ENCODE results near the gene GALNT16. TPM values are rescaled to one million over a fixed set of nuclear protein-coding genes. Genes with fewer than 3 reads are reported as not detected.

GALNT16 gene
- total and polyA plus RNA-seq, 2 of the 8 experiments (the other 6 are each of a cell fraction or from before 2014, with no cell fraction given) = 5.4 to 6.3 TPM

DNA sequence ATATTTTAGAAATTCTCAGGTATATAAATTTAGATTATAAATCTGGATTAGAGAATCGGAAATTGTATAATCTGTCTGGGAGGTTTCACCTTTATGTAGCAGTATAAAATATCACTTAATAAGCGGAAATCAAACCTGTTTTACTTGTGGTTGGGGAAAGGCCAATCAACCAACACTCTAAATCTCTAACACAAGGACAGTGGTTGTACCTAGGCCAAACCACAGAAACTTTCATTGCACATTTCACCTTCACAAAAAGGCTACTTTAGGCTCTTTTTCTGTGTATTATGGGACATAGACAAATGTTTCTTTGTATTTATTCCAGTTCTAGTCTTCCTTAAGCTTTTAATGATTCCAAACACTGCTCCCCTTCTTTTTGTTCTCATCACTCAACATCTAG lies 118.3 kb downstream of the GALNT16 start:
- Histone ChIP-seq H3K23ac (ENCODE audit: insufficient read length) (no peak overlapping the region), H3K27ac (ENCODE audit: low read depth, low read length) (no peak overlapping the region), H3K56ac (replicated peaks; ENCODE audit: insufficient read length, low read depth, low read length) (no peak overlapping the region), H4K20me1 (replicated peaks in 1 of 2; ENCODE audit: control insufficient read depth in 1 of 2, insufficient read depth in 2 of 2, low read length in 2 of 2) (peaks cover 2 to 3% of the 10 kb centered on the region in 2 experiments), H3K36me3 (ENCODE audit: control insufficient read depth in 2 of 4, insufficient read depth in 4 of 4, low read length in 3 of 4) (peaks cover 3 to 51% (median 30%) of the 10 kb centered on the region in 4 experiments; a peak in 7 of 8 replicates), H2AFZ (ENCODE audit: low read length) (no peak overlapping the region), H4K8ac (ENCODE audit: extremely low read depth, insufficient read depth, low read length) (no peak overlapping the region), H3K4me3 (ENCODE audit: extremely low read depth in 1 of 4, insufficient read depth in 2 of 4, low read depth in 3 of 4, low read length in 4 of 4) (no peak overlapping the region), H2BK5ac (ENCODE audit: low read depth, low read length) (no peak overlapping the region), H2BK12ac (ENCODE audit: low read depth, low read length) (no peak overlapping the region), H4K91ac (replicated peaks; ENCODE audit: insufficient read length, low read length) (no peak overlapping the region), H3K9me3 (ENCODE audit: insufficient read depth in 2 of 2, low read depth in 1 of 2, low read length in 1 of 2) (no peaks in the 10 kb centered on the region), H3K27me3 (replicated peaks in 1 of 4; ENCODE audit: control insufficient read depth in 3 of 4, extremely low read depth in 1 of 4, insufficient read depth in 3 of 4, low read length in 3 of 4) (no peaks in the 10 kb centered on the region), H2BK15ac (ENCODE audit: low read length) (no peak overlapping the region), H3K9ac (replicated peaks in 1 of 4; ENCODE audit: extremely low read depth in 1 of 4, low read depth in 3 of 4, low read length in 3 of 4) (no peak overlapping the region), H3K18ac (ENCODE audit: extremely low read depth, low read length) (no peak overlapping the region), H3K4me2 (ENCODE audit: insufficient read depth in 1 of 2, low read depth in 2 of 2, low read length in 2 of 2) (no peak overlapping the region), H2BK20ac (ENCODE audit: low read length) (no peak overlapping the region), H2AK5ac (ENCODE audit: low read depth, low read length) (no peak overlapping the region), H3K79me1 (ENCODE audit: low read depth, low read length) (no peaks in the 10 kb centered on the region; the same call in 1 of the 2 replicates), H3K23me2 (ENCODE audit: low read depth, low read length) (no peaks in the 10 kb centered on the region), H3K14ac (ENCODE audit: insufficient read length) (no peak overlapping the region), H3K4ac (replicated peaks; ENCODE audit: insufficient read length, low read depth, low read length) (no peak overlapping the region), H4K5ac (ENCODE audit: insufficient read length, low read depth, low read length) (no peak overlapping the region), H3K79me2 (ENCODE audit: control insufficient read depth in 1 of 2, insufficient read depth in 2 of 2, low read length in 2 of 2) (peaks cover 0 to 18% of the 10 kb centered on the region in 2 experiments; a peak in 2 of 4 replicates), H3K4me1 (replicated peaks in 1 of 4; ENCODE audit: control insufficient read depth in 3 of 4, insufficient read depth in 4 of 4, low read length in 3 of 4) (no peaks in the 10 kb centered on the region), H2BK120ac (replicated peaks; ENCODE audit: low read depth, low read length) (no peak overlapping the region)
- POLR2A ChIA-PET (ENCODE audit: partially characterized antibody) = interaction anchor here (0.7 to 11.9 kb wide), 4 partner anchors 10 to 568 kb away, joined by 3 to 131 read pairs (median 13); partner anchors contain the start of genes ERH and SLC39A9
- CTCF ChIA-PET (ENCODE audit: partially characterized antibody) = interaction anchor here (0.6 to 2.2 kb wide), 3 partner anchors 15 to 135 kb away, joined by 3 to 7 read pairs (median 4); no protein-coding TSS in a partner anchor
- no peak for FAIRE-seq
- TF ChIP-seq TBP (IDR thresholded peaks at IDR 0.05; ENCODE audit: low read depth, low read length) (no peak), TAF1 (IDR thresholded peaks at IDR 0.05; ENCODE audit: low read depth, low read length) (no peak), FOSL1 (IDR thresholded peaks at IDR 0.05; ENCODE audit: insufficient read depth, low read depth, low read length) (no peak), SRF (IDR thresholded peaks at IDR 0.05; ENCODE audit: low read depth, low read length) (no peak), CTCF (IDR thresholded peaks at IDR 0.05; ENCODE audit: control extremely low read depth in 1 of 3, insufficient read depth in 1 of 3, low read depth in 1 of 3, low read length in 3 of 3) (no peak), KDM1A (IDR thresholded peaks at IDR 0.05; ENCODE audit: borderline replicate concordance, low read length) (no peak), BACH1 (IDR thresholded peaks at IDR 0.05; ENCODE audit: low read length) (no peak), POLR2A (IDR thresholded peaks at IDR 0.05; ENCODE audit: control extremely low read depth in 1 of 2, low read depth in 2 of 2, low read length in 2 of 2) (0 out of 3 replicates have a peak, but pooled peaks of 1 of the 2 experiments have one; percentile 13)
- DNase-seq (ENCODE audit: low read depth in 1 of 2, low spot score in 2 of 2) = no peak
- 89% methylated on average over 2 of the region's 2 CpGs; no CpG with 5 or more reads in 1 of the 2 experiments for WGBS, 2 experiments (ENCODE audit: extremely low coverage in 1 of 2, insufficient coverage in 1 of 2, insufficient read length in 1 of 2, insufficient replicate concordance in 2 of 2, low coverage in 1 of 2, low lambda C conversion rate in 2 of 2, missing lambda C conversion rate in 1 of 2)

Measured in H1 (cell line).